ENCODE data around the gene SMARCE1. TPM values are rescaled to one million over a fixed set of nuclear protein-coding genes. Genes with fewer than 3 reads are reported as not detected.

SMARCE1 gene
- total and polyA plus RNA-seq, 9 of the 15 experiments (the other 6 are each of a cell fraction or from before 2014, with no cell fraction given), result 64.1 to 142 (median 114) TPM

GRCh38 chr17:40602445-40603443 is 44.9 kb downstream of the SMARCE1 start:
- H2AFZ ChIP-seq (ENCODE audit: low read depth, low read length), result peak overlapping the region; percentile 48; the same call in 1 of the 2 replicates
- no peak overlapping the region for H3K4me3 ChIP-seq
- peaks cover 6 to 23% of the 10 kb centered on the region in 2 experiments; a peak in 3 of 5 replicates for H3K27me3 ChIP-seq (ENCODE audit: control insufficient read depth in 2 of 2, insufficient read depth in 2 of 2, low read length in 2 of 2)
- no peak overlapping the region for H3K4me2 ChIP-seq (ENCODE audit: insufficient read depth, low read length)
- intact Hi-C loops (cut with micrococcal nuclease), result no loop called here
- H3K9me3 ChIP-seq (replicated peaks; ENCODE audit: control insufficient read depth, insufficient read depth, low read depth, low read length), result no peaks in the 10 kb centered on the region
- no peaks in the 10 kb centered on the region; a peak in 1 of 5 replicates for H3K4me1 ChIP-seq (replicated peaks in 1 of 2; ENCODE audit: control insufficient read depth in 2 of 2, insufficient read depth in 2 of 2, low read length in 2 of 2)
- CTCF ChIA-PET (ENCODE audit: low intra/inter-chr PET ratio), result interaction anchor here (0.6 kb wide), 1 partner anchor 161 kb away, joined by 4 read pairs; no protein-coding TSS in a partner anchor
- ATAC-seq, result no peak
- TF ChIP-seq ZNF551 (CRISPR knock-in tag; IDR thresholded peaks at IDR 0.05) (no peak), NFATC3 (IDR thresholded peaks at IDR 0.05) (no peak), NELFE (IDR thresholded peaks at IDR 0.05; ENCODE audit: insufficient read depth, insufficient read length) (no peak), ILF3 (IDR thresholded peaks at IDR 0.05; ENCODE audit: borderline replicate concordance) (no peak), ZNF175 (CRISPR knock-in tag; IDR thresholded peaks at IDR 0.05; ENCODE audit: low read depth) (no peak), CBX8 (IDR thresholded peaks at IDR 0.05; ENCODE audit: borderline replicate concordance, extremely low read depth, low read depth, low read length, poor library complexity, severe bottlenecking) (no peak), HNRNPH1 (optimal IDR thresholded peaks at IDR 0.05; ENCODE audit: low read depth, low read length) (no peak), ARID2 (IDR thresholded peaks at IDR 0.05) (no peak), NCOA2 (IDR thresholded peaks at IDR 0.05; ENCODE audit: partially characterized antibody in 2 of 2) (no peak), HINFP (tag; conservative IDR thresholded peaks at IDR 0.05; ENCODE audit: low read depth) (no peak), TRIM25 (IDR thresholded peaks at IDR 0.05; ENCODE audit: borderline replicate concordance) (no peak), HIVEP1 (CRISPR knock-in tag; IDR thresholded peaks at IDR 0.05) (no peak), MXI1 (IDR thresholded peaks at IDR 0.05; ENCODE audit: low read depth, low read length) (no peak)
- no peak overlapping the region; a peak in 1 of 4 replicates for H3K9ac ChIP-seq (ENCODE audit: insufficient read depth in 1 of 2, low read depth in 2 of 2, low read length in 2 of 2)
- DNase-seq (ENCODE audit: extremely low read depth in 1 of 4, low spot score in 3 of 4), result no peak
- POLR2A ChIA-PET, result interaction anchor here (1.0 kb wide), 1 partner anchor 31 kb away, joined by 4 read pairs; no protein-coding TSS in a partner anchor
- no peaks in the 10 kb centered on the region for H4K20me1 ChIP-seq (replicated peaks; ENCODE audit: control insufficient read depth, insufficient read depth, low read length)
- in situ Hi-C loops (cut with MboI), result loop anchor here (25.0 kb wide), 1 partner anchor 1060 kb away; no protein-coding TSS in a partner anchor
- H3K36me3 ChIP-seq (ENCODE audit: control insufficient read depth, insufficient read depth, low read length), result no peaks in the 10 kb centered on the region
- H3K79me2 ChIP-seq (ENCODE audit: control insufficient read depth, insufficient read depth, low read length), result no peaks in the 10 kb centered on the region
- H3K9me1 ChIP-seq (ENCODE audit: control insufficient read depth, insufficient read depth, low read length), result no peaks in the 10 kb centered on the region
- no peak for FAIRE-seq
- 52% methylated on average over 20 of the region's 22 CpGs for WGBS (ENCODE audit: insufficient coverage, low coverage, missing lambda C conversion rate)
- BruUV-seq (replicated peaks), result no TSS peak
- no peak overlapping the region for H3K27ac ChIP-seq (ENCODE audit: extremely low read depth, low read depth, low read length)
